Neural cell (in vitro differentiated cells): Measurements from ENCODE around the gene TMEM245. TPM values are rescaled to one million over a fixed set of nuclear protein-coding genes. Genes with fewer than 3 reads are reported as not detected.

ENCODE experiments used
- H2AFZ ChIP-seq: fragments of 200-600, 300-800 bp; sonication (generic), shearing (Covaris generic); 2 replicates; pipeline ENCODE4 v1.6.0; 2014; ENCODE audit warnings: low read depth, mild to moderate bottlenecking, antibody characterized with exemption, low read length, moderate library complexity
- H3F3A ChIP-seq: fragments of 200-600 bp; shearing (Covaris generic); 2 replicates; pipeline ENCODE4 v1.6.1; 2016; ENCODE audit warnings: mild to moderate bottlenecking, moderate library complexity, mixed read lengths, antibody characterized with exemption, low read length; ENCODE audit not compliant: insufficient read depth, poor library complexity, severe bottlenecking
- H3K27ac ChIP-seq: fragments of 200-600, 300-800 bp; sonication (generic), shearing (Covaris generic); 2 replicates; pipeline ENCODE4 v1.5.1; 2014; ENCODE audit warnings: mild to moderate bottlenecking, low read length, moderate library complexity
- H3K27me3 ChIP-seq: fragments of 300-800, 200-600 bp; sonication (generic), shearing (Covaris generic); 2 replicates; pipeline ENCODE4 v1.6.0; 2014; ENCODE audit warnings: mild to moderate bottlenecking, low read depth, low read length, moderate library complexity; ENCODE audit not compliant: insufficient read depth
- H3K36me3 ChIP-seq: fragments of 300-800, 200-600 bp; sonication (generic), shearing (Covaris generic); 2 replicates; pipeline ENCODE4 v1.5.1; 2014; ENCODE audit warnings: mild to moderate bottlenecking, antibody characterized with exemption, low read length, moderate library complexity; ENCODE audit not compliant: insufficient read depth
- H3K4me2 ChIP-seq: fragments of 300-800, 200-600 bp; sonication (generic), shearing (Covaris generic); 2 replicates; pipeline ENCODE4 v1.6.0; 2014; ENCODE audit warnings: mild to moderate bottlenecking, low read length
- H3K4me3 ChIP-seq: fragments of 300-800, 200-600 bp; sonication (generic), shearing (Covaris generic); 2 replicates; pipeline ENCODE4 v1.5.1; 2014; ENCODE audit warnings: mild to moderate bottlenecking, low read length, moderate library complexity
- H3K79me2 ChIP-seq: fragments of 200-600 bp; shearing (Covaris generic); replicated peaks from 2 replicates; pipeline ENCODE4 v1.6.0; 2014; ENCODE audit warnings: mild to moderate bottlenecking, low read length, moderate library complexity; ENCODE audit not compliant: insufficient read depth
- H3K9ac ChIP-seq: fragments of 300-800, 200-600 bp; sonication (generic), shearing (Covaris generic); 2 replicates; pipeline ENCODE4 v1.6.1; 2016; ENCODE audit warnings: mild to moderate bottlenecking, low read length, mixed read lengths
- H3K9me2 ChIP-seq: fragments of 200-600 bp; shearing (Covaris generic); 2 replicates; pipeline ENCODE4 v1.6.1; 2016; ENCODE audit warnings: mild to moderate bottlenecking, low read length, mixed read lengths; ENCODE audit not compliant: insufficient read depth
- H3K9me3 ChIP-seq: fragments of 200-600, 300-800 bp; sonication (generic), shearing (Covaris generic); 2 replicates; pipeline ENCODE4 v1.6.1; 2016; ENCODE audit warnings: mild to moderate bottlenecking, mixed run types, low read length, moderate library complexity, mixed read lengths
- H4K20me1 ChIP-seq: fragments of 200-600 bp; shearing (Covaris generic); 2 replicates; pipeline ENCODE4 v1.6.1; 2016; ENCODE audit warnings: mild to moderate bottlenecking, mixed run types; ENCODE audit not compliant: insufficient read depth
- EP300 ChIP-seq: fragments of 450-650 bp; conservative IDR thresholded peaks from 2 replicates; pipeline ENCODE4 v1.6.1; 2014; ENCODE audit warnings: antibody characterized with exemption, mild to moderate bottlenecking, moderate library complexity; ENCODE audit not compliant: poor library complexity, severe bottlenecking
- EZH2 ChIP-seq: fragments of 200-600, 300-800 bp; shearing (Covaris generic), sonication (generic); IDR thresholded peaks from 2 replicates; pipeline ENCODE4 v1.6.1; 2014; ENCODE audit warnings: antibody characterized with exemption, low read length, borderline replicate concordance, mild to moderate bottlenecking; ENCODE audit not compliant: insufficient read depth, poor library complexity, severe bottlenecking
- MXI1 ChIP-seq: fragments of 450-650 bp; conservative IDR thresholded peaks from 2 replicates; pipeline ENCODE4 v1.6.1; 2014; ENCODE audit warnings: antibody characterized with exemption, mild to moderate bottlenecking; ENCODE audit not compliant: poor library complexity, severe bottlenecking
- POLR2AphosphoS5 ChIP-seq: IDR thresholded peaks from 2 replicates; pipeline ENCODE4 v1.6.1; 2012
- RAD21 ChIP-seq: fragments of 450-650 bp; conservative IDR thresholded peaks from 2 replicates; pipeline ENCODE4 v1.6.1; 2014; ENCODE audit warnings: antibody characterized with exemption, mild to moderate bottlenecking, moderate library complexity
- SMC3 ChIP-seq: fragments of 450-650 bp; conservative IDR thresholded peaks from 2 replicates; pipeline ENCODE4 v1.6.1; 2014; ENCODE audit warnings: antibody characterized with exemption, mild to moderate bottlenecking, moderate library complexity; ENCODE audit not compliant: poor library complexity
- TAF1 ChIP-seq: IDR thresholded peaks from 2 replicates; pipeline ENCODE4 v1.6.1; 2012; ENCODE audit warnings: low read depth
- polyA plus RNA-seq: library from polyadenylated mRNA; depleted of rRNA; stranded (reverse); fragments of >200 nt; gene quantifications from 2 replicates; pipeline ENCODE4 v1.2.3, GENCODE V29; 2014
- TF ChIP-seq, protein P1 (sequence below): fragments of 450-650 bp; IDR thresholded peaks from 2 replicates; pipeline ENCODE4 v1.5.1; 2014; ENCODE audit warnings: antibody characterized with exemption, mild to moderate bottlenecking, moderate library complexity; ENCODE audit not compliant: poor library complexity, severe bottlenecking
- TF ChIP-seq, protein P2 (sequence below): IDR thresholded peaks from 2 replicates; pipeline ENCODE4 v1.6.1; 2012; ENCODE audit warnings: borderline replicate concordance

The TMEM245 gene
- polyA plus RNA-seq, 1 donor from 2014 or later, result 32.1 TPM

DNA sequence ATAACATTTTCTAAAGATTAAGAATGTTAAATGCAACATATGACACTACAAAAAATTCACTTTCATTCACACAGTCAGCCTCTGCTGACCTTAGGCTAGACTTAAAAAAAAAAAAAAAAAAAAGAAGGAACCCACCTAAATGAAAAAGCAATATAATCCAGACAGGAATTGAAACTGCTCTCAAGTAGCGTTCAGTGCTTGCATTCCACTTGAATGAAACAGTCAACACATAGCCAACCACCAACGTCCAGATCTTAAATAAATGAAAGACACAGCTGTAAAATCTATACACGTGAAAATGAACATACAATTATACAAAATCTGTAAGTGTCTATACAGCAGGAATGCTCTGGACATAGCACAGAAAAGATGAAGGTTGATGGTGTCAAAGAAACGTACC is 11.4 kb downstream of the TMEM245 start:
- H3K9ac ChIP-seq, result no peak overlapping the region
- no peak overlapping the region for H3K27ac ChIP-seq
- no peak overlapping the region for H2AFZ ChIP-seq
- no peaks in the 10 kb centered on the region for H3F3A ChIP-seq
- no peaks in the 10 kb centered on the region for H4K20me1 ChIP-seq
- H3K4me2 ChIP-seq, result no peak overlapping the region
- no peak overlapping the region for H3K4me3 ChIP-seq
- H3K9me3 ChIP-seq, result no peaks in the 10 kb centered on the region
- no peaks in the 10 kb centered on the region for H3K27me3 ChIP-seq
- H3K9me2 ChIP-seq, result no peaks in the 10 kb centered on the region
- TF ChIP-seq, protein P1, sequence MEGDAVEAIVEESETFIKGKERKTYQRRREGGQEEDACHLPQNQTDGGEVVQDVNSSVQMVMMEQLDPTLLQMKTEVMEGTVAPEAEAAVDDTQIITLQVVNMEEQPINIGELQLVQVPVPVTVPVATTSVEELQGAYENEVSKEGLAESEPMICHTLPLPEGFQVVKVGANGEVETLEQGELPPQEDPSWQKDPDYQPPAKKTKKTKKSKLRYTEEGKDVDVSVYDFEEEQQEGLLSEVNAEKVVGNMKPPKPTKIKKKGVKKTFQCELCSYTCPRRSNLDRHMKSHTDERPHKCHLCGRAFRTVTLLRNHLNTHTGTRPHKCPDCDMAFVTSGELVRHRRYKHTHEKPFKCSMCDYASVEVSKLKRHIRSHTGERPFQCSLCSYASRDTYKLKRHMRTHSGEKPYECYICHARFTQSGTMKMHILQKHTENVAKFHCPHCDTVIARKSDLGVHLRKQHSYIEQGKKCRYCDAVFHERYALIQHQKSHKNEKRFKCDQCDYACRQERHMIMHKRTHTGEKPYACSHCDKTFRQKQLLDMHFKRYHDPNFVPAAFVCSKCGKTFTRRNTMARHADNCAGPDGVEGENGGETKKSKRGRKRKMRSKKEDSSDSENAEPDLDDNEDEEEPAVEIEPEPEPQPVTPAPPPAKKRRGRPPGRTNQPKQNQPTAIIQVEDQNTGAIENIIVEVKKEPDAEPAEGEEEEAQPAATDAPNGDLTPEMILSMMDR, result no peak
- H3K36me3 ChIP-seq, result peaks cover 5% of the 10 kb centered on the region
- peaks cover 75% of the 10 kb centered on the region for H3K79me2 ChIP-seq

DNA sequence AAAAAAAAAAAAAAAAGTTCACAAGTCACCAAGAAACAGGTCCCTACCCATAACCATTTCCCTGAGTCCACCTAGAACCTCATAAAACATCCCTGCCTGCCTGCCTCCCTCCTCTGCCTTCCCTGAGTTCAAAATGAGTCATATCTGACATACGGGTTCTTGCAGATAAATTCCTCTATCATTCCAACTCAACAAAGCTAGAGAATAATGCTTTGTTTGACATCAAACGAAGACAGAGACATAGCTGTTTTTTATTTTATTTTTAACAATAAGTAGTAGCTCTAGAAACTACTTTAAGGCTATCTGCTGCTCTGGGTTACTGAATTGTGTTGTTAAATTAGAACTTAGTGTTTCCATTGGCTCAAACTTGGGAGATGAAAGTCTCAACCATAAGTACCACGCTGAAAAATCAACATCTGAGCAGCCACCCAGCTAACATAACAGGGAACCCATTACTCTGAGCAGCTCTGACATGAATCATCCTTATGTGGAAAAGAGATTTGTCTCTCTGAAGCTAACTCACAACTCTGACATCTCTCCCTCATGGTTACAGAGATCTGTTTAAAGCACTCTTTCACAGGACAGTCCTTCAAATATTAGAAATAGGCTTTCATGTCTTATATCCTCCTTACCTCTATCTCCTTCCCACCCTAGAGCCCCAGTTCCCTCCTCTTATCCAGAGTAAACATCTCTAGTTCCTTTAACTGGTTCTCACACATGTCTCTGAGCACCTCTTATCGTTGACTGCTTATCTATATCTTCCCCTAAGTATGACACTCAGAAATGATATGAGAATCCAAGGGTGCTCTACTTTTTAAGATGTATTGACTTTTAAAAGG is 12.1 kb downstream of the TMEM245 start:
- H3K36me3 ChIP-seq, result peaks cover 5% of the 10 kb centered on the region
- no peak overlapping the region for H3K9ac ChIP-seq

DNA sequence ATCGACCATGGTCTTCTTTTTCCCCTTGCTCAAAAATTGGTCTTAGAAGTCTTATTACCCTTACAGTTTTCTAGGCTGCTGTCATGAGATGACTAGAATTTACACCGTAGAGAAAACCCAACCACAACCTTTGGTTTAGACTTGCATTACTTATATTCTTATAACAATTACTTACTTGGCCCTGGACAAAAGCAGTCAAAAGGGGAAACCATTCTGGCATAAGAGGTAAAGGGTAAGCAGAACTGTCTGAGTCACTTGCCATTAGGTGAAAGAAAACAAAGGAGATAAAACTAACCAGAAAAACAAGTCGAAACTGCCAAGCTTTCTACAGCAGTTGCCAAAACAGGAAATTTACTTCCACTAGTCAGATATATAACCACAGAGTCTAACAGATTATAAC is 17.9 kb downstream of the TMEM245 start:
- no peak overlapping the region for H3K4me3 ChIP-seq
- H3K9me2 ChIP-seq, result no peaks in the 10 kb centered on the region
- TF ChIP-seq EP300 (no peak), MXI1 (no peak), RAD21 (no peak), POLR2AphosphoS5 (no peak), TAF1 (no peak), SMC3 (no peak), EZH2 (no peak)
- TF ChIP-seq, protein P1, result no peak
- TF ChIP-seq, protein P2, sequence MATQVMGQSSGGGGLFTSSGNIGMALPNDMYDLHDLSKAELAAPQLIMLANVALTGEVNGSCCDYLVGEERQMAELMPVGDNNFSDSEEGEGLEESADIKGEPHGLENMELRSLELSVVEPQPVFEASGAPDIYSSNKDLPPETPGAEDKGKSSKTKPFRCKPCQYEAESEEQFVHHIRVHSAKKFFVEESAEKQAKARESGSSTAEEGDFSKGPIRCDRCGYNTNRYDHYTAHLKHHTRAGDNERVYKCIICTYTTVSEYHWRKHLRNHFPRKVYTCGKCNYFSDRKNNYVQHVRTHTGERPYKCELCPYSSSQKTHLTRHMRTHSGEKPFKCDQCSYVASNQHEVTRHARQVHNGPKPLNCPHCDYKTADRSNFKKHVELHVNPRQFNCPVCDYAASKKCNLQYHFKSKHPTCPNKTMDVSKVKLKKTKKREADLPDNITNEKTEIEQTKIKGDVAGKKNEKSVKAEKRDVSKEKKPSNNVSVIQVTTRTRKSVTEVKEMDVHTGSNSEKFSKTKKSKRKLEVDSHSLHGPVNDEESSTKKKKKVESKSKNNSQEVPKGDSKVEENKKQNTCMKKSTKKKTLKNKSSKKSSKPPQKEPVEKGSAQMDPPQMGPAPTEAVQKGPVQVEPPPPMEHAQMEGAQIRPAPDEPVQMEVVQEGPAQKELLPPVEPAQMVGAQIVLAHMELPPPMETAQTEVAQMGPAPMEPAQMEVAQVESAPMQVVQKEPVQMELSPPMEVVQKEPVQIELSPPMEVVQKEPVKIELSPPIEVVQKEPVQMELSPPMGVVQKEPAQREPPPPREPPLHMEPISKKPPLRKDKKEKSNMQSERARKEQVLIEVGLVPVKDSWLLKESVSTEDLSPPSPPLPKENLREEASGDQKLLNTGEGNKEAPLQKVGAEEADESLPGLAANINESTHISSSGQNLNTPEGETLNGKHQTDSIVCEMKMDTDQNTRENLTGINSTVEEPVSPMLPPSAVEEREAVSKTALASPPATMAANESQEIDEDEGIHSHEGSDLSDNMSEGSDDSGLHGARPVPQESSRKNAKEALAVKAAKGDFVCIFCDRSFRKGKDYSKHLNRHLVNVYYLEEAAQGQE, result no peak
- peaks cover 40% of the 10 kb centered on the region for H3K79me2 ChIP-seq
- peaks cover 5% of the 10 kb centered on the region for H3K36me3 ChIP-seq
- H3K9me3 ChIP-seq, result no peaks in the 10 kb centered on the region
- no peak overlapping the region for H3K9ac ChIP-seq
- no peaks in the 10 kb centered on the region for H4K20me1 ChIP-seq
- no peaks in the 10 kb centered on the region for H3K27me3 ChIP-seq
- no peak overlapping the region for H3K27ac ChIP-seq
- H2AFZ ChIP-seq, result no peak overlapping the region
- no peak overlapping the region for H3K4me2 ChIP-seq
- H3F3A ChIP-seq, result no peaks in the 10 kb centered on the region

More for the DNA sequence above, 12.1 kb downstream of the TMEM245 start:
- Histone ChIP-seq H3K4me2 (no peak overlapping the region), H2AFZ (no peak overlapping the region), H3K9me2 (no peaks in the 10 kb centered on the region), H4K20me1 (no peaks in the 10 kb centered on the region), H3K27me3 (no peaks in the 10 kb centered on the region), H3K4me3 (no peak overlapping the region), H3K27ac (no peak overlapping the region), H3K79me2 (peaks cover 77% of the 10 kb centered on the region), H3K9me3 (no peaks in the 10 kb centered on the region), H3F3A (no peaks in the 10 kb centered on the region)
- TF ChIP-seq SMC3 (no peak), EP300 (no peak), RAD21 (no peak)
